Hematopoietic multipotent progenitor cell treated with erythropoietin and hydrocortisone succinate and interleukin-3 and kit ligand, for 8 days (in vitro differentiated cells): ENCODE results near the gene CDC14C.
"Not testable (repeated sequence)": the region's sequence is repeated elsewhere in the genome, so short reads cannot be mapped to it uniquely, and the experiment has no call there.

ENCODE experiments used
- DNase-seq: peaks from one replicate; pipeline ENCODE4 v3.0.0-alpha.2; 2015

The CDC14C gene

DNA sequence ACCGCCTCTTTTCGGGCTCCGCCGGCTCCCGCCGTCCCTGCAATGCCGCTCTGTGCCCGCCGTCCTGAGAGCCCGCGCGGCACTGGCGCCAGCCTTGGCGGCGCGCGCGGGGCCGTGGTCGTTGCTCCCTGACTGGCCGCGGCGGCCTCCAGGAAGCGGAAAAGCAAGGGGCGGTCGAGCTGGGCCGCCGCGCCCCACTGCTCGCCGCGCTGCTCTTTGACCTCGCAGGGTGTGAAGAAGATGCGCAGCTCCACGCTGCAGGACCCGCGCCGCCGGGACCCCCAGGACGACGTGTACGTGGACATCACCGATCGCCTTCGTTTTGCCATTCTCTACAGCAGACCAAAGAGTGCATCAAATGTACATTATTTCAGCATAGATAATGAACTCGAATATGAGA, at the start of gene CDC14C:
TSS of gene CDC14C (plus strand) at position 115 of the 400 bp plus-strand sequence. CDS start at position 241, 126 bp downstream.
- no peak for DNase-seq

DNA sequence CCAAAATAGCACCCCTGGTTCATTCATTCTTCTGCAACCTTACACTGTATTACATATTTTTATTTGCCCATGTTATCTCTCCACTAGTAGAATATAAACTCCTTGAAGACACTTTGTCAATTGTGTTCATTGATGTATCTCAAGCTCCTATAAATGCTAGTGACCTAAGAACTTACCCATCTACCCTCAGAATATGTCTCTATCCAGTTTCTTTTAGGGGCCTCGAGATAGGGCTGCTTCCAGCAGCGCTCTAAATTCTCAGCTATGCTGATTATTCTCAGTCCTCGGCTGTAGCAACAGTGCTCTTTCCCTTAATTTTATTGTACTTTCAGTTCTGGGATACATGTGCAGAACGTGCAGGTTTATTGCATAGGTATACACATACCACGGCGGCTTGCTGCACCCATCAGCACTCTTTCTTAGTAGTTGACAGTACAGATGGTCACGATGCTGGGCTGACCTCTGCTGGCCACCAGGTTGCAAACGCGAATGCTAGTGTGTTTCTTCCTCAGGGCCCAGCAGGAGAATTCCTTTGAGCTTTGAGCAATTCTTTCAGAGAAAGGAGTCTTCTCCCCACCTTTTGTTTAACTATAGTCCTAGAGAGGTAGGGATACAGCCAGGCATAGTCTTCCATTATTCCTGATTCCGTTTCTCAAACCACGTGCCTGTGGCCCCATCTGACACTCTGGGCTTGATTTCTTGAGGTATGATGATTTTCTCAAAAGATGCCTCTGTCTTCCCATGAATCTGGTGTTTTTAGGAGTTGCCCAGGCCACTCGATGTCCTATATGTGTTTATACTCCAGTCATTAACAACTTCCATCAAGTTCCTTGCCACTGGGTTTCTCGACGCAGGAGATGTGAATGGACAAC, 49.1 kb upstream of the CDC14C start:
- peak; percentile 4 for DNase-seq

DNA sequence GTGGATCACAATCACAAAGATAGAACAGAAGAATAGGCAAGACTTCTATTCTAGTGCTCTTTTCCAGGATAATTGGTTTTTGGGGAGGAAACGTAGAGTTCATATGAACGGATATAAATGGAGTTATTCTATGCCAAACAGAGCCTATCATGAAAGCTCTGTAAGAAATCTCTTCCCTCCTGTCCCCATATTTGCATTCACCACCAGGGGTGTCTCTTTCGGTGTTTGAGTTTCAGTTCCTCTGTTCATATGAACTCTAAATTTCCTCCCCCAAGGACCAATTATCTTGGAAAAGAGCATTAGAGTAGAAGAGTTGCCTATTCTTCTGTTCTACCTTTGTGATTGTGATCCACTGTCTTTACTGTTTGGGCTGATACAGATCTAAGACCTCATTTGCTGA, 48.3 kb upstream of the CDC14C start:
- no peak for DNase-seq

DNA sequence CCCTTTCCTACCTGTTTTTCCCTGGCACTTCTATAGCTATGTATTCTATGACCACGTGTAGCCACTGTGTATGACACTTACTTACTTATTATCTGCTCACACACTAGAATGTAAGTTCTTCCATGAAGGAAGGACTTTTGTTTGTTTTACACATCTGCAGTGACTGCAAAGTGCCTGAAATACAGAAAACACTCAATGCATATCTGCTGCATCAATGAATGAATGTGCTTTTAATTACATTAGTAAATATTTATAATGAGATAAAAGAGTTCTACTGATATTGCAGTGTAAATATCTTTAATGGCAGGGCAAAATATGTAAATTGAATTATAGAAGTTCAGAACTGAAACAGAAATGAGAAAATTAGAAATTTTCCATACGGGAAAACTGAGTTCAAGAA, 43.5 kb upstream of the CDC14C start:
- no peak for DNase-seq

DNA sequence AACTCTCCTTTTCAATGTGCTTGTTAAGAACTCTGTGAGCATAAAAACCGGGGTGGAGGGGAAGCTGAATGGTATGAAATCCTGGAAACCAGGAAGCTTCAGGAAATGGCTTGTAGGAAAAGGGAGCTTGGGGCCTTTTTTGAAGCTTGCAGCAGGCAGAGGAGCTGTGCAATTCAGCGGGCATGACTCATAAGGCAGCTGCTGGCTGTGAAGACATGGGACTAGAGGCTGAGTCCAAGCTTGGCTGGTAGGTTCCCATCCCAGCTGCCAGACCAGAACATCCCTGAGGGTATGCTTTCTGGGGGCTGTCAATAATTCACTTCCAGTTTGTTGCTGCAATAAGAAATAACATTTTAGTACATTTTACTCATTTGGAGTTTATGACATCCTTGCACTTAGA, 36.8 kb upstream of the CDC14C start:
- DNase-seq: no peak

DNA sequence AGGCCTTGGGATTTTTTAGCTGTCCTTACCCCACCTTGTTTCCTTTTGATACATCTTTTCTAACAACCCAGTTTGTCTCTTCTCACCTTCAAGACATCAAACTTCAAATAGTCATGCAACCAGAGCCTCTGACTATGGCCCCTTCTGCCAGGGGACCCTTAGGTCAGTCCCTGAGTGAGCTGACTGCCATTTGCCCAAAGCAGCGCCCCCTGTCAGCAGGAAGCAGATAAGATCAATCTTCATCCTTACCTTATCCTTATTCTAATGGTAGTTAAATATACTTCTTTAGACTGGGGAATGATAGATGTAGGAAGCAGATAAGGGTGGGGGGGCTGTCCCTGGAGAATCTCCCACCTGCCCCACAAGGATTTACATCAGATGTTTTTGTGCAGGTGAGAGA, 29.8 kb upstream of the CDC14C start:
- no peak for DNase-seq

DNA sequence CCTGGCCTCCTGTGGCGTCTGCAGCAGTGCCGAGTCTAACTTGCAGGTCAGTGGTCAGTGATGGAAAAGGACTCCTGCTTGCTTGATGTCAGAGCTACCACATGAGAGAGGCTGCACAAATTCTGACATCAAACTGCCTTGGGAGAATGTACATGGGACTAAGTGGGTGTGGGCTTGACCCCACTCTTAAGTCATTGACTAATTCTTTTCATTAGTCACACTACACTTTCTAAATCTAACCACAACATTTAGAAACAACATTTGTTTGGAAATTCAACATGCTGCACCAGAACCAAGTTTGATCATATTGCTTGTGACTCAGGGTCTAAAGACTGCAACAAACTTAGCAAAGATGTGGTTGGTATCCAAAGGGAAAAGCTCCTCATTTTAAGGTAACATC, 24.4 kb upstream of the CDC14C start:
- no peak for DNase-seq

DNA sequence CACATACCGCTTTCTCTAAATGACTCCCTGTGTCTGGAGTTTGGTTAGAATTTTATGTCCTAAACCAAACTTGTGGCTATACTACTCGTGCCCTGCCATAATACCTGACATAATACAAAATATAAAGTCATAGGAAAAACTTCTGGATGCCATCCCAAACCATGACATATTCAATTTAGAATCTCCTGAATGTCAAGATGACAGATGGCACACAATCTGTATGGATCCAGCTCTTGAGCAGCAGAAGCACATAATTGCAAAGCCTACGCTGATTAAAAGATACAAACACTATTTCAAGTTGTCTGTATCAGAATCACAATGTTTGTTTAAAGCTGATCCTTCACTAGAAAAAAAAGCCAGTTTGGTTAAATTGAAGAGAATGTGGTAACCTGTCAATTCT, 22.4 kb upstream of the CDC14C start:
- DNase-seq: no peak

DNA sequence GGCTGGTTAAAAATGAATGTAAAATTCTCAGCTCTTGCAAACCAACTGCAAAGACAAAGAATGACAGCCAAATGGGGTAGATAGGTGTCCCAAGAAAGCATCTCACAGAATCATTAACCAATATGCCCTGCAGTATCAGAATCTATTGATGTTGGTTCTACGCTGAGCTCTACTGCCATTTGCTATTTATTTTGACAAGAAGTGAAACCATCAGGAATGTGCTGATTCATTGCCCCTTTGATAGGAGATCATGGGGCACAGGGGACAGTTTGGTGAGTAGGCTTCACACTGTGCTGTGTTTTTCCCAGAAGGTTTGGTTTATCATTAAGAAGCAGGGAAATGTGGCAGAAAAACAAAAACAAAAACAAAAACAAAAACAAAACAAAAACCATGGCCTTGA, 19.4 kb upstream of the CDC14C start:
- DNase-seq: no peak

DNA sequence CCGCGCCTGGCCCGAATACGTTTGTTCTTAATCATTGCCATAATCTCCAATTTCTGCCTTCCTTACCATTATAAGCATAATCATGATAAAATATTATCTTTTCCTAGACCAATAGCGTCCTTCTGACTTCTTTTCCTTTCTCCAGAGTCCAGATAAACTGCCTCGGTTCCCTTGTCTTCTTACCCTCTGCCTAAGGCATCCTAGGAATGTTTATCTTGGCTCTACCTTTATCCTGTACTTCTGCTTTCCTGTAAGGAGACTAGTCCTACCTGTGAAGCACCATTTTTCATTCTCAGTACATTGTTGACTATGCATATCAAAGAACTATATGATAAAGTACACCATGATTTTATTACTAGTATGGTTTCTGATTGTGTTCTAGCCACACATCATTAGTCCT, 18.7 kb upstream of the CDC14C start:
- not testable (repeated sequence) for DNase-seq

DNA sequence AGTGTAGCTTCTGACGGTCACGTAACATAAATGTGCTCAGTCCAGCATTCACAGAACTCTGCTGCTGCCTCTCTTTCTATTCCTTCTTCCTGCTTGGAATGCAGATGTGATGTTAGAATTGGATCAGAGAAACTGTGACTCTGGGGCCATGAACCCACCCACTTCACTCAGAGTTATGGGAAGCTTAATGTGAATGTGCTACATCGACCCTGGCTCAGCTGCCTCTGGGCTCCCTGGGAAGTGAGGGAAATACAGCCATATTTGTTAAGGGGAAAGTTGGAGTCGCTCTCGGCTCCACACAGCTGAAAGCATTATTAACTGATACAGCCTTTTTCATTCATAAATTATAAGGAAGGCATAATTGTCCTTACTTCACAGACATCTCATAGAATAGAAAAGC, 14.5 kb upstream of the CDC14C start:
- DNase-seq: not testable (repeated sequence)

DNA sequence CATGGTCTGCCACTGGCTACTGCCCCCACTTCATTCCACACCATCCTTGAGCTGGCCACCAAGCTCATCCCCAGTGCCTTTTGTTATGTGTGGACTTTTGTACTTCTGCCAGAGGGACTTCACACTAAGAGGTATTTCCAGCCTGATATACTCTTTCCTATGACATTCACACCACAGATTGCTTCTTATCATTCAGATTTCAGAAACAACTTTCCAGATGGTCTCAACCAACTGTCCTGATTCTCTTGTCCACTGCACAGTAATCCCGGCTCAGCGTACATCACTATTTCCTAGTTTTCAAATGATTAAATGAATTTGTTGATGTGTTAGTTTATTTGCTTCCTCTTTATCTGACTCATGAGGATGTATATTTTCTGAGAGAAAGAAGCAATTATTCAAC, 7.1 kb downstream of the CDC14C start:
- no peak for DNase-seq

DNA sequence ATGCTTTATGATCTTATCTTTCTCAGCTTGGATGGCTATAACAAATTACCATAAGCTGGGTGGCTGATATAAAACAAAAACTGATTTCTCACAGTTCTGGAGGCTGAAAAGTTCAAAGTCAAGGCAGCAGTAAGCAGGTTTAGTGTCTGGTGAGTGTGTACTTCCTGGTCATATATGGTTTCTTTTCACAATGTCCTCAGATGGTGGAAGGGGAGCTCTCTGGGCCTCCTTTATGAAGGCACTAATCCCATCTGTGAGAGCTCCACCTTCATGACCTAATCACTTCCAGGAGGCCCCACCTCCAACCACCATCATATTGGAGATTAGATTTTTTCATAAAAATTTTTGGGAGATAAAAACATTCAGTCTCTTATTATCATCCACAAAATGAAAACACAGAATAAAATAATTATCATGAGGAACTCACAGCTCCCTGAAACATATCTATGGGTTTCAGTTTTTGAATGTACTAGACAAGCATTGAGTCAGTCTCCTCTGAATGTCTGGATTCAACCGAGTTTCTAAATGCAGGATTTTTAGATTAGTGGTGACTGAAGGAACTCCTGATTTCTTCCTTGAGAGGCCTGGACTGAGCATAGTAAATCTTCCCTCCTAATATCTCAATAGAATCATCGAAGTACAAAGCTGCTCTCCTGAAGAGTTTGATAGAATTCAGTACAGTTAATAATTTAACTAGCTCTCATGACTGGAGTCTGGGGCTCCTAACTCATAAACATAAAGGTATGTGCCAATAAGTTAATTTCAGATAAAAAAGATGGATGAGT, 8.0 kb downstream of the CDC14C start:
- DNase-seq: no peak

DNA sequence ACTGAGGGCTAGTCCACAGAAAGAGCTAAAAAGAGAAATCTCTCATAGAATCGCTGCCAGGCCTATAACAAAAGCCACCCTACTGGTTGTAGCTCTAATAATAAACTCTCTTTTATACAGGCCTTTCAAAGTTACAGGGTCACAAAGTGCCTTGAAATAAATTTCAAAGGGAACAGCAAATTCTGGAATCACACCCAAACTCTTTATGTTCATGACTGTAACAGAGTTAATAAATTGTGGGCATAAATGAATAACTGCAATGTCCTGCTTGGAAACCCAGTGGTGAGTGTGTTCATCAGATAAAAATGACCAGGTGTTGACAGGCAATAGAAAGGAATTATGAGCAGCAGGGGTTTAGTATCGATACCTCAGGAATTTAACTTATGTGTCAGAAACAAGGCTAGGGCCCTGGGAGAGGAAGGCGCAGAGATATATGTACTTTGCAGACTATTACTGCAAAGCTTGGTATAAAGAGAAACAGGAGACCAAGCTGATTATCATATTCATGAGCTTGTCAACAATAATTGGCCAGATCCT, 9.3 kb downstream of the CDC14C start:
- no peak for DNase-seq

DNA sequence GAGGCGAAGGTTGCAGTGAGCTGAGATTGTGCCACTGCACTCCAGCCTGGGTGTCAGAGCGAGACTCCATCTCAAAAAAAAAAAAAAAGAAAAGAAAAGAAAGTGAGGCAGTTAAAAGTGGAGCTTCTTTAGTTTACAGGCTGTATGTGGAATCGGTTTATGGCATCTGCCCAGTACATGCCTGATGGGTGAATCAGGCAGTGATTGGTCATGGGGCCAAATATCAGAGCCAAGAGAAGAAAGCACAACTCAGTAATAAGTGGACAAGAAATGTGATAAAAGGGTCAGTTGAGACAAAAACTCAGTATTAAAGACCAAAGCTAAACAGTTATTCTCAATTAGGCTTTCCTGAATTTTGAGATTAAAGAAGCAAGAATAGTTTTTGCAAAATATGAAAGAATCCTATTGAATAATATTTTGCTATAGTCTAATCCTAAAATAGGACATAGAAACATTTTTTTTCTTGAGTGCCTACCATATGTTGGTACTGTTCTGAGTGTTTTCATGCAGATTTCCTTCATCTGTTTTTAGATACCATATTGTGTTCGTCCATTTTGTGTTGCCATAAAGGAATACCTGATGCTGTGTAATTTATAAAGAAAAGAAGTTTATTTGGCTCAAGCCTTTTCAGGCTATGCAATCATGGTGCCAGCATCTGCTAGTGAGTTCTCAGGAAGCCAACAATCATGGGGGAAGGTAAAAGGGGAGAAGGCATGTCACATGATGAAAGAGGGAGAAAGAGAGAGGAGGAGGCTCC, 14.4 kb downstream of the CDC14C start:
- no peak for DNase-seq

DNA sequence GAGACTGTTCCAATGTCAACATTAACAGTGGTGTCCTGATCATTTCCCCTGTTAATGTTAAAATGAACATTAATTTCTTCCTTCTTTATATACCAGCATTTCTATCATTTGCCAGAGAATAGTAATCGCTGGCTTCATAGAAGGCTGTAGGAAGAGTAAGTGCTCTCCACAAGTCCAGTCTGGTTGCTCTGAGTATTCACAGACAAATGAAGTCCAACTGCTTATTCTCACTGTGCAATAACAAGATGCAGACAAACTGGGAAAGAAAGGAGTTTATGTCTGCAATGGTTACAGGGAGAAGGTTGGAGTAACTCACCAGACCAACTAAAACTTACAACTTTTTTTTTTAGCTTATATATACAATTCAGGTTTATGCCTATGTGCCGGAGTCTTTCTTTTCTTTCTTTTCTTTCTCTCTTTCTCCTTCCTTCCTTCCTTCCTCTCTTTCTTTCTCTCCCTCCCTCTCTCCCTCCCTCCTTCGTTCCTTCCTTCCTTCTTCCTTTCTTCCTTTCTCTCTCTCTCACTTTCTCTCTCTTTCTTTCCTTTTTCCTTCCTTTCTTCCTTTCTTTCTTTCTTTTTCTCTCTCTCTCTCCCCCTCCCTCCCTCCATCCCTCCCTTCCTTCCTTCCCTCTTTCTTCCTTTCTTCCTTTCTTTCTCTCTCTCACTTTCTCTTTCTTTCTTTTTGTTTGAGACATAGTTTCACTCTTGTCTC, 19.1 kb downstream of the CDC14C start:
- DNase-seq: no peak

DNA sequence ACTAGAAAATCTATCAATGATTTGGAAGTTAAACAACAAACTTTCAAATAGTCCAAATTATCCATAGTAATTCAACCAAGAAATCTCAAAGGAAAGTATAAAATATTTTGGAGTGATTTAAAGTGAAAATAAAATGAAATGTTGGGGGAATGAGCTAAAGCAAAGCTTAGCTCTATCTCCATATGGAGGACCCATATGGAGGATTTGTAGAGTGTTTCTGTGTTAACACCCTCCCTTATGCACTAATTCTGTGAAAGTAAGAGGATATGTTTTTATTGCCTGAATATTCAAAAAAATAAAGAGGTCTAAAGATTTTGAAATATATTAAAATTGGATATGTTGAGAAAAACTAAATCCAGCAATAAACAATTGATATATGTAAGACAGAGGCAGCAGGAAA, 31.6 kb downstream of the CDC14C start:
- no peak for DNase-seq

DNA sequence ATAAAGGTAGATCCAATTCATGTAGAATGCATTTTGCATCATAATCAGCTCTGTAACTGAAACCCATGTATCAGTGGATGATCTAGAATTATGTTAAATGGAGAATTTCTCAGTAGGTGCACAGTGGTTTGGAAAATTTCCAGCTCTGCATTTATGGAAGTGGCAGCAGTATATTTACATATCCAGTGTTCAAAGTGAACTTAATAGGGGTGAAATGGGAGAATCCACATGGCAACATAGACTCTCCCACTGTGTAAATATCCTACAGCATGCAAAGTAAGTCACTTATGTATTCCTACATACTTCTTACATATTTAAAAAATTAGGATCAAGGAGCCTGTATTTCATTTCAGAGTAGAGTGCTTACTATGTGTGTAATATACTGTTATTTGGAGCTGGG, 35.3 kb downstream of the CDC14C start:
- DNase-seq: no peak

DNA sequence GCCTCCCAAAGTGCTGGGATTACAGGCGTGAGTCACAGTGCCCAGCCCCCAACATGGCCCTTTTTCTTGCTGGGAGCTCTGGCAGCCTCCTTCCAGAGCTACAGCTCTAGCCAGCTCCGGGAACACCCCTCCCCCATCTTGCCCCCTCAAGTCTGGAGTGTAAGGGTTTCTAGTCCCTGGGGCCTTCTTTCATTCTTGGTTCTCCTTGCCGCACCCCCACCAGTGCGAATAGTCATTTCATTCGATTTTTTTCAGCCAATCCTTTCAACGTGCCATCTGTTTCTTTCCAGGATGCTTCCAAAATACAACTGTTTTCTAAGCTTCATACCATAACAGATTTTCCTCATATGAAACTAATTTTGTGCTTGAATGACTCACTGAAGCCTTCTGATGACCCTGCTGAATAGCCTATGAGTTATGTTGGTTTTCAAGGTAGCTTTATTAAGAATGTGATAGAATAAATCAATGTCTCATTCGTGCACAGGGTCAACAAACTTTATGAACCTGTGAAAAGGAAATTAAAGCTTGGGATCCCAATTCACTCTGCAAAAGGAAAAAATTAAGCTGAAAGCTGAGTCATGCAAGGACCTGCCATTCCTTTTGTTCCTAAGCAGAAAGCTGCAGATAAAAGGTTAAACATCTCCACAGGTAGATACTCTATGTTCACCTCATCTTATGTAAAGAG, 38.6 kb downstream of the CDC14C start:
- no peak for DNase-seq

DNA sequence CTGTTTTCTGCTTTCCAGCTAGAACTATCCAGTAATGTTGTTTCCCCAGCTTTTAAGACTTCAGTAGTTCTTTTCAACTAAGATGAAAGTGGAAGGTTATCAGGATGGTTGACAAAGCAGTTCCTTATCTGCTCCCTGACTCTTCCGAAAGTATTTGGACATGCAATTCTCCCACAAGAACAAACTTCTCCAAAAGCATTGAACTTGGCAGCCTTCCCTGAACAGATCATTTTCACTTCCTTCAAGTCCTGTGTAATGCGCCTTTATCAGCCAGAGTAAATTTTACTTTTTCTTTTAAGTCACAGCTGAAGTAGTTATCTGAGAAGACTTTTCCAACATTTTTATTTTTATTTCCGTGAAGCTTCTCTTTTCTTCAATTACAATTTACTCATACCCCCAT, 39.7 kb downstream of the CDC14C start:
- DNase-seq: no peak

DNA sequence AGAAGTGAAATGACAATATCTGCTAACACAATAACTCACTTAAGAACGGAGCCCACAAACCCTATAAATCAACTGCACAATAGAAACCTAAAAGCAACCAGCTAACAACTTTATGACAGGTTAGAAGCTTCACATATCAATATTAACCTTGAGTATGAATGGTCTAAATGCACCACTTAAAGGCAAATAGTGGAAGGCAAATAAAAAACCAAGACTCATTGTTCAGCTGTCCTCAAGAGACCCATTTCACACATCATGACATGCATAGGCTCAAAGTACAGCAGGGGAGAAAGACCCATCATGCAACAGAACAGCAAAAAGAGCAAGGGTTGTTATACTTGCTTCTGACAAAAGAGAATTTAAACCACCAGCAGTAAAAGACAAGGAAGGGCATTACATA, 46.8 kb downstream of the CDC14C start:
- DNase-seq: no peak

DNA sequence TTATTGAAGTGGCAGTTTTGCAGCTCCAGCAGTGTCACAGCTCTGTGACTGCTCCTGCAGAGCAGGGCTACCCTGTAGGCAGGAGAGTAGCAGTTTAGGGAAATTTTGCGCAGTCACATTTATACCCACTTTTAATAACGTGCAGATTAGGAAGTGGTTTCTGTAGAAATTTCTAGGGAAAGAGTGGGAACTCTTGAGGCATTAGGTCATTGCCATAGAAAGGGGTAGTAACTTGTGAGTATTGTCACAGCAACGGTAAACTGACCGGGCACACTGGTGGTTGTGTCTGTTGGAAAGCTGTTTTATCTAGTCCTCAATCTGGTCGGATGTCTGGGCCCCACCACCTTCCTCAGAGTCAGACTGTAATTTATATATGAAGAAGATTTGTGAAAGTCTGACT, 51.9 kb downstream of the CDC14C start:
- DNase-seq: no peak
